AG20443 (cell line): ENCODE results near the gene TMEM156.
"Not testable (repeated sequence)": the region's sequence is repeated elsewhere in the genome, so short reads cannot be mapped to it uniquely, and the experiment has no call there.

Experiments used
- DNase-seq: peaks from one replicate; pipeline ENCODE4 v3.0.0; 2012; ENCODE audit warnings: low spot score, mixed read lengths

TMEM156 gene

DNA sequence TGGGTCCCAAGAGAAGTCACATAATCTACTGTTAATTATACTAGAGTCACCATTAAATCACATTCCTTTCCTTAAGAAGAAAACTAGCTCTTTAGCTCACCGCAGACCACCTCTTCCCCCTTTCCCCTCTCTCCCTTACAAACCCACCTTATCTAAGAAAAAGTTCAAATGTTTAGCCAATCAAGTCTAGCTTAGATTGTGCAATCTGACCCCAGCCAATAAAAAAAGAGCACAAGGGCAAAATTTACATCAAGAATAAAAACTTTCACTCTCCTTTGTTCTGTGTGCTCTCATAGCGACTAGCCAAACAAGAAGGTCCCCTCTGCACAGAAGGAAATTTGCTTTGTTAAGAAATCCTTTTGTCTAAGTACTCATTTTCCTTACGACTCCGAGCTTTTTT, 76.3 kb downstream of the TMEM156 start:
- no peak for DNase-seq

DNA sequence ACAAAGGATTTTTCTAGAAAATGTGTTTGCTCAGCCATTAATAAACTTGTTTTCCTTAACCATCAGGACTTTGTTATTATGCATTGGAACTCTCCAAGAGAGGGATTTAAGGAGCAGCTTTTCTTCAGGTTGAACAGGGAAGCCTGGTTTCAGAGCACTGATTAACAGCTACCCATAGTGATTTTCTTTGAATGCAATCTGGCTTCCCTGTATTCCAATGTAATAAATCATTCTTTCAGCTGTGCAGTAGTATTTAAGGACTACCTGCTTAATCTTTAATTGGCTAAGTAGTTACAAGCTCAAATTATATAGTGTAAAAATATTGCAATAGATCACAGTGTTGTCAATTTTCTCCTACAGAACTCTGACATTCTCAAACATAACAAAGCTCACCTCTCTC, 77.5 kb downstream of the TMEM156 start:
- no peak for DNase-seq

DNA sequence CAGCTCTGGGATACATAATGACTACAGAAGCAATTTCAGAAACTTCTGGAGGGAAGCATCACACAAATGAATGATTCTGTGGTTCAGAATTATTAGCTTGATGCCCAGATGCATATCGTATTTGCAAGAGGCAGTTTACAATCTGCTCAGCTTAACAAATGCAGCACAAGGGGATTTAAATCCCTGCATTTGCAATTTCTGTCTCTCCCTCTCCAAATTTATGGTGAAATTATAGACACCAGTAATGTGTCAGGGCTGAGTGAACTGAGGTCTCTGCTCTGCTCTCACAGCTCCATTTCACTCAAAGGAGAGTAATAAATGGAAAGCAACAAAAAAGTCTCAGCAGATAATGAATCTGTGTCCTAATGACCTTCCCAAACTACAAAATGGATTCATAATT, 80.2 kb downstream of the TMEM156 start:
- no peak for DNase-seq

DNA sequence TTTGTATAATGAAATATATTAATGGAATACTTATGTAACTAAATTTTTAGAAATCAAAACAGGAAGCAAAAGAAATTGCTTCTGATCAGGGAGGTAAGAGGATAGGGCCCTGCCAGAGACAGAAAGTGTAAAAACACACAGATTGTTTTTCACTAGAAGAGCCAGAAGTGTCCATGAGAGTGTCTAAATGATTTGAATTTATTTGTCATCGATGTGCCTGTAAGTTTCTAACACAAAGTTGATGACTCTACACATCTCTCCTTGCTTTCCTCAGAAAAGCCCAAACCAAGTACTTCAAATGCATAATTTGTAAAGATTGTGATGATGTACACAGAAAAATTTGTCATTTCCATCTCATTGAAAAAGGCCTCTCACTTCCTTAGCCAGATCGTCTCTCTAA, 80.6 kb downstream of the TMEM156 start:
- no peak for DNase-seq

DNA sequence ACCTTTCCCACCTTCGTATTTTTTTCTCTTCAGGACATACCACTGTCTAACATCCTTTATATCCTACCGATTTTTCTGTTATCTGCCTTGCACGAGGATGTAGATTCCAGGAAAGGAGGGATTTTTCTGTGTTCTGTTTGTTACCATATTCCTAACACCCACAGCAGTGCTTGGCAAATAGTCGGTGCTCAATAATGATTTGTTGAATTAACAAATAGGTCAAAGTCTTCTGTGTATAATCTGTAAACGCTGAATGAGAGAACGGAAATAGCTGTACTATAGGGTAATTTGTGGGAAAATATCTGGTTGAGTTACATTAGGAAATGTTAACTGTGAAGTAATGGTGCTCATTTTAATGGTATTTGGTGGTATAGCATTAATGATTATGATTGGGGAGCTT, 81.5 kb downstream of the TMEM156 start:
- DNase-seq, result no peak

DNA sequence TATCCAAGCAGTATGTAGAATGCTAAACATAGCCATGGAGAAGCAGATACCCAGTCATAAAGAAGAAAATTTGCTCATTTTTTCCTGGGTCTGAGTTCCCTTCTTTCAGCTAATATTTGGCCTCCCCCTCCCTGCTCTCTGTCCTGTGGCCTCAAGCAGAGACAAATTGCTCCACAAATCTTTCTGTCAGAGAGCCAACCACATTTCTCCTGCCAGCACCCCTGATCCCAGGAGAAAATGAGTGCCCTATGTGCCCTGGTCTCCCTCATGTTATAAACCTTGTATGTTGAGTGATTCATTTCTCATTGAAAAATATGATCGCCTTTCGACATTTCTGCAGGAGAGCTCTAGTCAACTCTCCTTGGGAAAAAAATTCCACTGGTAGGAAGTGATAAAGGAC, 82.0 kb downstream of the TMEM156 start:
- DNase-seq, result no peak

DNA sequence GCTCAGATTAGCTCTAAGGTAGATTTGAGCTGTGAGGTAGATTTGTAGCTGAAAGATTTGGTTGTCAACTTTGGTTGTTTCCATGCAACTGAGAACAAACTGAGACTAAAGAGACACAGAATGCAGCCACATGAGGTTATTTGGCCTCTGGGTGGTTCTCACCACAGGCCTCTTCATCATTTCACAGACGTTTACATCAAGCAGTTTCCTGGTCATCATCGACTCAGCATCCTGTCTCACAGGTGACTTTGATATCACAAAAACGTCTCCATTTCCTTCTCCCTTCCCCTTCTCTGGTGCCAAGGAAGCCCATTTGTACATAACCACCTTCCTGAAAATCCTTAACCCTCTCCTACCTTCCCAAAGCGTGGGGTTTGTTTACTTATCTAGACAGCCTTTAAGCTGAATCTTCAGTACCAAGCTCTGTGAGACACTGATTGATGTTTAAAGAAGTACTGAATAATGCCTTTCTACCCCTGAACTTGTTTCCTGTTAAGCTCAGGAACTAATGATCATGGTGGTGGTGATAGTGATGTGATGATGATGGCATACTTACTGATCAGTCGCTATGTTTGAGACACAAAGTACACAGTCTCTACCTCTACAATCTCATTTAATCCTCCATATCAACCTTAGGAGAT, 82.7 kb downstream of the TMEM156 start:
- DNase-seq, result no peak

DNA sequence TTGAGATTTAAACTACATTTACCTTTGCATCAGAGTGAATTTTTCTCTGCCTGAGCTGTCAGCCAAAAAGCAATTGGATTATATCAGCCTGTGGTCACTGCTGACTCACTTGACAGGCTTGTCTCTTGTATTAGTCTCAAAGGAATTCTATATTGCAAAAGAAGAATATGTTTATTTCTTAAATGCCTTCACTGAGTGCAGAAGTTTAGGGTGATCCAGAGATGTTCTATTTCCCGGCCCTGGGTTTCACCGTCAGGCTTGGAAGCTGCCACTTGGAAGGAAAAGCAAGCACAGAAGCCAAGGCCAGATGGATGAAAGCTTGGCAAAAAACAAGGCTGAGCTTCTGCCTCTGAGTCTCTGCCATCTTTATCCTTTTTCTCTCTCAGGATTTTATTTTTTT, 83.7 kb downstream of the TMEM156 start:
- DNase-seq, result peak; percentile 70

DNA sequence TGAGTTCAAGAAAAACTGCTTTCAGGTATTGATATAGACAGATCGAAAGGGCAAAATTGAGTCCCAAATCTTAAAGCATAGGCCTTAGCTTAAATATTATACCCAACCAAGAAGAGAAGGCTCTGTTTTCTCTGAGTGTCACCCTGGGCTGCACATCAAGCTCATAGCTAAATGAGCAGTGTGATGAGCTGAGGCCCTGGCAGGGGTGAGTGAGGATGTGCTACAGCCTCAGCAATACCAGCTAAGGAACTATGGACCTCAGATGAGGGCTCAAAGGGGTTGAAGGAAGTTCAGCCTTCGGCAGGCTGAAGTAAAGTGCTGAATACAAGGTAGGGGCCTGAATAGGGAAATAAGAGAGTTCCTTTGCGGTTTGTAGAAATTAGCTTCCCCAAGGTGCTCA, 85.3 kb downstream of the TMEM156 start:
- DNase-seq, result no peak

DNA sequence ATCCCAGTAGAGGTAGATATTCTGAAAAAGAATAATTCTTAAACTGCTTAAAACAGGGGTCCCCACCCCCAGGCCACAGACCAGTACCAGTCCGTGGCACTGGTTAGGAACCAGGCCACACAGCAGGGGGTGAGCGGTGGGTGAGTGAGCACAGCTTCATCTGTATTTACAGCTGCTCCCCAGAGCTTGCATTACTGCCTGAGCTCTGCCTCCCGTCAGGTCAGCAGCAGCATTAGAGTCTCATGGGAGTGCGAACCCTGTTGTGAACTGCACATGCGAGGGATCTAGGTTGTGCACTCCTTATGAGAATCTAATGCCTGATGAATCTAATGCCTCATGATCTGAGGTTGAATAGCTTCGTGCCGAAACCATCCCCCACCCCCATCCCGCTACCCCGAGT, 87.8 kb downstream of the TMEM156 start:
- DNase-seq, result no peak

DNA sequence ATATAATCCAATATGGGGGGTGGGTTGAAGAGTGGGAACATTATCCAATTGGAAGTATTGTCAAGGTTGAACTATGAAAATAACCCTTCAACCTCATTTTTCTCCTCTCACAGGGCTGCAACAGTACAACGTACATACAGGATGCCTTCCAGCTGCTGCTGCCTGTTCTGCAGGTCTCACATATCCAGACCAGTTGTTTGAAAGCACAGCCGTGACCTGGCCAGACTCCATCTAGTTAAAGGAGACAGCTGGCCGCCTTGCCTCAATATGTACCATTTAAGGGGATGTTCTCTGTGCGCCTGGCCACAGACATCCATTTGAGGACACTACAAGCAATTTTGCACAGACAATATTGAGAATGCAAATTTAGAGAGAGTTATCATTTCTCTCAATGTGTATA, 88.9 kb downstream of the TMEM156 start:
- no peak for DNase-seq

DNA sequence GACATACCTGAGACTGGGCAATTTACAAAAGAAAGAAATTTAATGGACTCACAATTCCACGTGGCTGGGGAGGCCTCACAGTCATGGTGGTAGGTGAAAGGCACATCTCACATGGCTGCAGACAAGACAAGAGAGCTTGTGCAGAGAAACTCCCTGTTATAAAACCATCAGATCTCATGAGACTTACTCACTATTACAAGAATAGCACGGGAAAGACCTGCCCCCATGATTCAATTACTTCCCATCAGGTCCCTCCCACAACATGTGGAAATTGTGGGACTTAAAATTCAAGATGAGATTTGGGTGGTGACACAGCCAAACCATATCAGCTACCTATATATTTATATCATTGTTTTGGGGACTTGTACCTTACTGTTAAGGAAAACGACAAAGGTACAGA, 90.3 kb downstream of the TMEM156 start:
- not testable (repeated sequence) for DNase-seq

DNA sequence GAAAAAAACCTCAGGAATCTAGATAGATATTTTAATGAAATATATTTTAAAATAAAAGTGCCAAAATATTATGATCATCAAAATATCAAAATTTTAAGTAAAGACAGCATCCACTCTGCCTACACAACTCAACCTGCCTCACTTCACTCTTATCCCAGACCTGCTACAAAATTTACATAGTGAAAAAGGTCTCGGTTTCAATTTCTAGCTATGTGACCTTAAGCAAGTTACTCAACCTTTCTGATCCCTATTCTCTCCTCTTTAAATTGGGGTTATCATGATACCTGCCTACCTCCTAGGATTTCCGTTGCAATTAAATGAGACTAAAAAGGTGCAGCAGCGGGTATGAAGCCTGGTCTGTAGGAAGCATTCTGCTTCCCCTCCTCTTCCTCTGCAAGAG, 91.7 kb downstream of the TMEM156 start:
- no peak for DNase-seq

DNA sequence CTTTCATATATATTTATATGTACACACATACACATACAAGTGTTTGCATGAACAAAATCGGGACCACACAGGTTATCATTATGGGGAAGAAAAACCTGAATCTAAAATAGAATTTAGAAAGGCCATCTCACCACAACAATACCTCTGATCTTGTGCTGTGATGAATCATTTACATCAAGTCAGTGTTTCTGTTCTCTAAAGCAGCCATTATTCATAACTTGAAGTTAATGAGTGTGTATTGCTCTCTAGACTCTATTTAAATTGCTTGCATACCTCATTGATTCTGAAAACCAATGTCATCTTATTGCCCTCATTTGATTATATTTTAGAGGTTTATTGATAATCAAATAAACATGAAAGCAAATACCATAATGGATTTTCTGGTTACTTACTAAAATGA, 93.0 kb downstream of the TMEM156 start:
- DNase-seq, result no peak

DNA sequence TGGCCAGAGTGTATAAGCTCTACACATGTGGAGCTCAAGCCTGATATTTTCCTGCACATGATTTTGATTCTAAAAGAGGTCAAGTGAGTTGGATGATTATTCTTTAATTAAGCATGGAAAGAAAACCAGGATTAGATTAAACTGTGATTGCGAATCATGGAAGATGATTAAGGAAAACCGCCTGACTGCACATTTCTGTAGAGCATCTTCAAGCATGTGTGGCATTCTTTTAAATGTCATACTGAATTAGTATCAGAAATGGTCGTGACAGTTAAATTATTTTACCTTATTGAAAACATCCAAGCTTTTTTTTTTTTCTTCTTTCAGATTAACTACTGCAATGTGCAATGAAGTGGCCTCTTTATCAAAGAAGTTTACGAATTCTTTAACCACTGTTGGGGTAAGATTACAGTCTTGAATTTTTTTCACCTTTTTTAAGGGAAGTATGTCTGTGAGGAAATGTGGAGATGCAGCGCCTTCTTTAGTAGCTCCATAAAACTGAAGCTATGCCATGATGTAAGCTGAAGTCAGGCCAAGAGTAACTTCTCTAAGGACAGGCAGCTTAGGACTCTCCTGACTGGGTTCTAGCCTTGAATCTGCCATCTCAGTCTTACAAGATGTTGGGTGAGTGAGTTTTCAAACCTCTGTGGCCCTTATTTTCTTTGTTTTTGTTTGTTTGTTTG, 96.7 kb downstream of the TMEM156 start:
- no peak for DNase-seq

DNA sequence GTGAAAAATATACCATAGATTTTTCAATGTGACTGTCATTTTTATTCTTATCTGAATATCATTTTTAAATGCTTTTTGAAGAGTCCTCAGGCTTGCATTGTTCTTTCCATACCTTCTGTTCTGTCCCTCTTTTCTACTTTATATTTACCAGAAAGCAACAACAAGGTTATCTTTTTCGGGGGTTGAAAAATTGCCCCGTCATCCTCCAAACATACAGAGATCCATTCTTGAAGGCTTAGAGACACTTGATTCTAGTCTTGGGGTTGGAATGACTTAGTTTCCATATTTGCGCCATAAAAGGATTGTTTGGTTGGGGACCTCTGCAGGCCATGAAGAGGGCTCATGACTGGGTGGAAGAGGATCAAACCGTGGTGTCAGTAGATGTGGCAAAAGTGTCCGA, 101.1 kb downstream of the TMEM156 start:
- DNase-seq, result no peak

DNA sequence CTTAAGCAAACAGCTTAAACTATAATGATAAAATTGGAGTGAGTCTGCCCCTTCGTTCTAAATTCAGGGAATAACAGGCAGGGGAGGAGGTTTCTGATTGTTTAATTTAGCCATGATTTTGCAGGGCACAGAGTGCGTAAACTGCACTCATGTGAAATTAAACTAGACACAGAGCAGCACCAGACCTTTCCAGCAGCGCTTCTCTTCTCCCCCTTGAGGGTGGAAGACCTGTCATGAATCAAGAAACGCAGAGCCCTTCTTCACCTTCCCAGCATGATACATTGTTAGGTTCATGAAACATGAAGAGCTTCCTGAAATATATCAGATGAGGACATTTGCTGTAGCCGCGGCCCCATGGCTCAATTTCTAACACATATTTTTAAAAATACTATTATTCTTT, 101.5 kb downstream of the TMEM156 start:
- DNase-seq, result no peak

DNA sequence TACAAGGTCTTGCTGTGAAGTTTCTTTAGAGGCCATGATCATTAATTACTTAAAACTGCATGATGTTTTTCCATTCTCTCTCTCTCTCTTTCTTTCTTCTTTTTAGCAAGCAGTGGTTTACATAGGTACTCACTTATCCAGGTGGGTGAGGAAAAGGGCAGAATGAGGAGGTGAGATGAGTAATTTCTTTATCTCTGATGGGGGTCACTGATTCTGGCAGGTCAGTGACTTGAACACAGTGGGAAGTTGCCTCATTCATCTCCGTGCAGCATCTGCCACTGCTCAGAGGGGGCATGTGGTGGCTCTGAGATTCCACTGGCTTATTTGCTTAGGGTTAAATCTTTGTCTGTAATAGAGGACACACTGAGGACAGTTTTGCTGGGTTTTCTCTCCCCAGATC, 102.0 kb downstream of the TMEM156 start:
- DNase-seq, result no peak

DNA sequence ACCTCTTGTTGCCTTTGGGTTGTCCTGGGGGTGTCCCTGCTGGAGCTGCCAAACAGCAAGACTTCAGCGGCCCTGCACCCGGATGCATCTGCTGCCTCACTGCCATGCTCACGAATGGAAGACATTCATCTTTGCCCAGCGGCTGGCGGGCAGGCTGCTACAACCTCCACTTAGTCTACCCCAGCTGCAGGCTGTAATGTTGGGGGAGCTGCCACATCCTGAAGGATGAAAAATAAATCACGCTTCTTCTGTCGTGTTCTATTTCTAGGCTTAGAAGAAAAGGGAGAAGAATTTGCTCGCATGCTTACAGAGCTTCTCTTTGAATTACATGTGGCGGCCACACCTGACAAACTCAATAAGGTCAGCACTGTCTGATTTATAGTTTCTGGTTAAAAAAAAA, 103.2 kb downstream of the TMEM156 start:
- DNase-seq, result no peak

DNA sequence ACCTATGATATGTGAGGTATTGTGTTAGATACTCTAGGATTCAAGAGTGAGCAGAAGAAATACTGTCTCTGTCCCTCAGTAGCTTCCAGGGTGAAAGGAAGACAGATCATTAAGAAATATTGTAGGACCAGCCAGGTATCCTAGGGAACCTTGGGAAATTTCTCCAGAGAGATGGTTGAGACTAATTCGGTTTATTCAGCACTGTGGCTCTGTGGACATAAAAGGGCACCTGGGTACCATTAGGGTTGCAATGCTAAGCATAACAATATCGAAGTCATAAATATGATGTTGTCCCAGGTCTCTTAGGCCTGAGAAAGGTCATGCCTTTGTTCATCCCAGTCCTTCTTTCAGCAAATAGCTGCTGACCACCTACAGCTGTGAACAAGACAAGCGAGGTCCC, 103.6 kb downstream of the TMEM156 start:
- DNase-seq, result no peak

DNA sequence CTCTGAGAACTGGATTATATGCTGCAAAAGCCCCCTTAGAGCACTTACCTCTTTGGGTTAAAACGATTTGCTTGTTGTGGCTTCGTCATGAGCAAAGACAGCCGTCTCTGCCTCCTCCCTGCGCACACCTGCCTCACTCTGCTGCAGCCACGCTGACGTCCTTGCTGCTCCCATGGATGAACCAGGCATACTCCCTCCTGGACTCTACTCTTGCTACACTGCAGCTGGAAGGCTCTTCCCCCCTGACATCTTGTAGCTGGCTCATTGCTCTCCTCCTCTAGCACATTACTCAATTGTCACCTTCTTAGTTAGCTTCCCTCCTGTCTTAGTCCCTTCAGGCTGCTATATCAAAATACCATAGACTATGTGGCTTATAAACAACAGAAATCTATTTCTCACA, 105.3 kb downstream of the TMEM156 start:
- no peak for DNase-seq

DNA sequence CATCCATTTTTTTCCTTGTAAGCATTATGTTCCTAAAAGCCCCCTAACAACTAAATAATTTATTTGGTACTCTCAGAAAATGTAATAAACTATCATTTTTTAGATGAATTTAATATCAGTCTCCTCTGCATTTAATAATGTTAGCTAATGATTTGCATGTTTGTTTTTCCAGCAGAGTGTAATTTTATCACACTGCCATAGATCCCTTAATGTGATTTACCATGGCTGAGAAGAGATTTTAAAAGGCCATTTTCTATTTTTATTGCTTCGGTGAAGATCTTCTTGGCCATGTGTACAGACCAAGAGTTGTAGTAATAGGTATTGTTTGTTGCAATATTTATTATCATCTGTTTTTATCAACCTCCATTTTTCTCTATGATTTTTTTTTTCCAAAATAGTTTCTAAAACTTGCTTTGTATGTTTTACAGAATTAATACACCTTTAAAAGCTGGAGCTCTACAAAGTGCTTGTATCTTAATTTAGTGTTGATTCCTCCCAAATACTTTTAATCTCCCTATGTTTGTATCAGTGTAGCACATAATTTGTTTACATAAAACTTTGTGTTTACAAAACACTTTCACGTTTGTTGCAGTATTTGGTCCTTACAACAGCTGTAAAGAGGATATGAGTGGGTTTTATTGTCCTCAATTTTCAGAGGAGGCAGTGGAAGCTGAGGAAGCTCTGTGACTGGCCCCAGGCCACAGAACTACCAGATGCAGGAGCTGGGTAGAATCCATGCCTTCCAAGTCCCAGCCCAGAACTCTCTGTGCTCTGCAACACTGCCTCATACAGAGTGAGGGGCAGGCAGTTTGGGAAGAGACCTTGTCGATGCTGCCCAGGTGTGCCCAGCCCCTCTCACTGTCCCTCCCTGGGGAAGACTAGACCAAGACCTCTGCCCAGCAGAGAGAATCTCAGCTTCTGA, 106.5 kb downstream of the TMEM156 start:
- no peak for DNase-seq

DNA sequence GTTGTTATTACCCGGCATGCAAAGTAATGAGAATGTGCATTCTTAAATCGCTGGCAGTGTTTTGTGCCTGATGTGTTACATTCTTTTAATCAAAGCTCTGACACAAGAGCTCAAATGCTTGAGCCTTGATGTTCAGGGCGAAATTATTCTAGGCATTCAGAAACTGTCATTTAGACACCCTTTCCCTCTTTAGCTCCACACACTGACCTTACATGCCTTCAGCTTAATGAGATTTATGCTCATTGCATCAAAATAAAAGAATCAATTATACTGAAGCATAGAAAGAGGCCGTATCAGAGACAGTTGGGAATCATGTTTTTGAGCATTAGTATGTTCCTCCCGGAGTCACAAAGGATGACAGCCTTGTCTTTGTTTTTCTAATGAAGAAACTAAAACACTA, 107.9 kb downstream of the TMEM156 start:
- DNase-seq, result no peak
